ENCODE results near the gene TPD52L1. TPM values are rescaled to one million over a fixed set of nuclear protein-coding genes. Genes with fewer than 3 reads are reported as not detected.

Gene TPD52L1
- total and polyA plus RNA-seq, 10 of the 15 experiments (the other 5 are each of a cell fraction or from before 2014, with no cell fraction given): 0.03 to 2.6 (median 0.16) TPM; not detected in 3

DNA sequence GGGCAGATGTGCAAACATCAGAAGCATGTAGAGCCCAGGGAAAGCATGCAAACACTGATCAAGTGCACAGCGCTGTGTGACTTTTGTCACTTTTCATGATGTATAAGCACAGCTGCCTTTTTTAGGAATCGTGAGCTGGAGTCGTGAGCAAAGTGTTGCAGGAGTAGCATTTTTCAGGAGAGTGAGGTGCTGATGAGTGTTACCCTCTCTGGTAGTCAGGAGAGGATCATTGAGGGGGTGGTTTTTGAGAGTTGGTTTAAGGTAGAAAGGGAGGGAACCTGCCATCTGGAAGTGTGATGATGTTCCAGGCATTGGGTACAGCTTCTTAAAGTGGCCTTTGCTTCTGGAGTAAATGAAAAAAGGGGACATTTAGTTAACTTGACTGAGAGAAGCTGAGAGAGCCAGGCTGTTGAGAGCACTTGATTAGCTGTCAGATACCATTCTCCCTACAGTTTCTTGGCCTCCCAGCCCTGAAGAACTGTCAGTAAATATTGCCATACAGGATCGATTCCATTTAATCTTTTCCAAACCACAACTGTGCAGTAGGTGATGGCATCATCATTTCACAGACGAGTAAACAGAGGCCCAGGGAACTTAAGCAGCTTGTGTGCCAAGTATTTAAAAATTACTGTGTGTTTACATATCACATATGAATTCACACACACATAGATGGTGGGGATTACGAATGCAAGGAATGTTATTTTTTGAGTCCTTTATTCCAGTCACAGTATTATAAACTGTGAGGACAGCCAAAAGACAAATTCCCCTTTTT is 28.9 kb downstream of the TPD52L1 start:
- no TSS peak for BruUV-seq (replicated peaks)
- intact Hi-C loops (cut with micrococcal nuclease; ENCODE audit: unreplicated experiment): no loop called here
- ATAC-seq (no peak), FAIRE-seq (no peak), DNase-seq (ENCODE audit: low read depth, low spot score) (no peak)
- Histone ChIP-seq H3K9ac (ENCODE audit: control insufficient read depth, insufficient read depth, low read length) (no peak overlapping the region), H3K4me3 (no peak overlapping the region), H4K20me1 (ENCODE audit: control insufficient read depth, insufficient read depth) (no peaks in the 10 kb centered on the region), H3K9me3 (replicated peaks; ENCODE audit: control insufficient read depth, insufficient read depth, low read length) (no peaks in the 10 kb centered on the region), H2AFZ (ENCODE audit: control insufficient read depth, low read depth, low read length) (no peak overlapping the region), H3K4me1 (ENCODE audit: control insufficient read depth, insufficient read depth, low read length) (no peaks in the 10 kb centered on the region), H3K36me3 (ENCODE audit: control insufficient read depth in 2 of 2, insufficient read depth in 2 of 2, low read length in 1 of 2) (no peaks in the 10 kb centered on the region), H3K4me2 (ENCODE audit: control insufficient read depth, insufficient read depth) (no peak overlapping the region), H3K27me3 (replicated peaks in 1 of 2; ENCODE audit: control insufficient read depth in 2 of 2, insufficient read depth in 2 of 2, low read length in 1 of 2) (peaks cover 0 to 1% of the 10 kb centered on the region in 2 experiments; a peak in 2 of 4 replicates), H3K27ac (ENCODE audit: control insufficient read depth, insufficient read depth) (no peak overlapping the region), H3K79me2 (ENCODE audit: control insufficient read depth, insufficient read depth, low read length) (no peaks in the 10 kb centered on the region)
- ChIA-PET POLR2A (interaction anchor here (0.5 kb wide), 1 partner anchor 19 kb away, joined by 3 read pairs; no protein-coding TSS in a partner anchor), CTCF (interaction anchor here (1.0 kb wide), 1 partner anchor 10 kb away, joined by 3 read pairs; no protein-coding TSS in a partner anchor), RAD21 (ENCODE audit: unreplicated experiment) (no interaction called here), SMC1A (ENCODE audit: uncharacterized antibody, unreplicated experiment) (interaction anchor here (0.9 kb wide), 1 partner anchor 582 kb away, joined by 3 read pairs; no protein-coding TSS in a partner anchor)
- in situ Hi-C loops (cut with MboI): no loop called here
- TF ChIP-seq MEF2A (IDR thresholded peaks at IDR 0.05; ENCODE audit: insufficient read depth, low read depth, low read length) (no peak), YBX1 (IDR thresholded peaks at IDR 0.05) (no peak), RB1 (IDR thresholded peaks at IDR 0.05; ENCODE audit: borderline replicate concordance) (no peak), FOXM1 (IDR thresholded peaks at IDR 0.05; ENCODE audit: low read depth, low read length) (no peak), ZNF207 (IDR thresholded peaks at IDR 0.05; ENCODE audit: borderline replicate concordance) (no peak), ZBED1 (IDR thresholded peaks at IDR 0.05; ENCODE audit: borderline replicate concordance) (no peak), NFXL1 (IDR thresholded peaks at IDR 0.05; ENCODE audit: borderline replicate concordance) (no peak)
- TF ChIP-seq, protein P1, sequence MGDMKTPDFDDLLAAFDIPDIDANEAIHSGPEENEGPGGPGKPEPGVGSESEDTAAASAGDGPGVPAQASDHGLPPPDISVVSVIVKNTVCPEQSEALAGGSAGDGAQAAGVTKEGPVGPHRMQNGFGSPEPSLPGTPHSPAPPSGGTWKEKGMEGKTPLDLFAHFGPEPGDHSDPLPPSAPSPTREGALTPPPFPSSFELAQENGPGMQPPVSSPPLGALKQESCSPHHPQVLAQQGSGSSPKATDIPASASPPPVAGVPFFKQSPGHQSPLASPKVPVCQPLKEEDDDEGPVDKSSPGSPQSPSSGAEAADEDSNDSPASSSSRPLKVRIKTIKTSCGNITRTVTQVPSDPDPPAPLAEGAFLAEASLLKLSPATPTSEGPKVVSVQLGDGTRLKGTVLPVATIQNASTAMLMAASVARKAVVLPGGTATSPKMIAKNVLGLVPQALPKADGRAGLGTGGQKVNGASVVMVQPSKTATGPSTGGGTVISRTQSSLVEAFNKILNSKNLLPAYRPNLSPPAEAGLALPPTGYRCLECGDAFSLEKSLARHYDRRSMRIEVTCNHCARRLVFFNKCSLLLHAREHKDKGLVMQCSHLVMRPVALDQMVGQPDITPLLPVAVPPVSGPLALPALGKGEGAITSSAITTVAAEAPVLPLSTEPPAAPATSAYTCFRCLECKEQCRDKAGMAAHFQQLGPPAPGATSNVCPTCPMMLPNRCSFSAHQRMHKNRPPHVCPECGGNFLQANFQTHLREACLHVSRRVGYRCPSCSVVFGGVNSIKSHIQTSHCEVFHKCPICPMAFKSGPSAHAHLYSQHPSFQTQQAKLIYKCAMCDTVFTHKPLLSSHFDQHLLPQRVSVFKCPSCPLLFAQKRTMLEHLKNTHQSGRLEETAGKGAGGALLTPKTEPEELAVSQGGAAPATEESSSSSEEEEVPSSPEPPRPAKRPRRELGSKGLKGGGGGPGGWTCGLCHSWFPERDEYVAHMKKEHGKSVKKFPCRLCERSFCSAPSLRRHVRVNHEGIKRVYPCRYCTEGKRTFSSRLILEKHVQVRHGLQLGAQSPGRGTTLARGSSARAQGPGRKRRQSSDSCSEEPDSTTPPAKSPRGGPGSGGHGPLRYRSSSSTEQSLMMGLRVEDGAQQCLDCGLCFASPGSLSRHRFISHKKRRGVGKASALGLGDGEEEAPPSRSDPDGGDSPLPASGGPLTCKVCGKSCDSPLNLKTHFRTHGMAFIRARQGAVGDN (IDR thresholded peaks at IDR 0.05): no peak
- 19% methylated on average over 6 of the region's 6 CpGs for WGBS (ENCODE audit: insufficient coverage, insufficient replicate concordance, low lambda C conversion rate, missing lambda C conversion rate)

All from GM12878 (cell line).